Osteoblast (primary cell): ENCODE data around the gene MRPL43. TPM values are rescaled to one million over a fixed set of nuclear protein-coding genes. Genes with fewer than 3 reads are reported as not detected.

ENCODE experiments used
- DNase-seq: peaks from one replicate; pipeline ENCODE4 v3.0.0; 2011; ENCODE audit warnings: low spot score, mixed read lengths; ENCODE audit not compliant: insufficient read length; ENCODE audit errors: missing footprints
- H2AFZ ChIP-seq: 2 replicates; pipeline ENCODE4 v1.6.0; 2011; ENCODE audit warnings: mild to moderate bottlenecking, low read length
- H3K27ac ChIP-seq: 2 replicates; pipeline ENCODE4 v1.5.1; 2011; ENCODE audit warnings: mild to moderate bottlenecking, low read depth, low read length, moderate library complexity
- H3K27me3 ChIP-seq: 2 replicates; pipeline ENCODE4 v1.6.0; 2012; ENCODE audit warnings: mild to moderate bottlenecking, control low read depth, inconsistent platforms, low read length, moderate library complexity; ENCODE audit not compliant: insufficient read depth
- H3K36me3 ChIP-seq: 2 replicates; pipeline ENCODE4 v1.5.1; 2011; ENCODE audit warnings: mild to moderate bottlenecking, low read length, control low read depth, moderate library complexity; ENCODE audit not compliant: insufficient read depth
- H3K4me1 ChIP-seq: 2 replicates; pipeline ENCODE4 v1.5.1; 2011; ENCODE audit warnings: mild to moderate bottlenecking, low read length, control low read depth, moderate library complexity; ENCODE audit not compliant: insufficient read depth
- H3K4me2 ChIP-seq: 2 replicates; pipeline ENCODE4 v1.6.0; 2011; ENCODE audit warnings: mild to moderate bottlenecking, low read length; ENCODE audit not compliant: insufficient read depth
- H3K4me3 ChIP-seq: fragments of 200-600 bp; sonication (generic); 3 replicates; pipeline ENCODE4 v1.5.1; 2012; ENCODE audit warnings: mild to moderate bottlenecking, low read length, inconsistent platforms; ENCODE audit not compliant: insufficient read depth
- H3K79me2 ChIP-seq: 2 replicates; pipeline ENCODE4 v1.6.0; 2012; ENCODE audit warnings: mild to moderate bottlenecking, low read length, control low read depth, inconsistent platforms; ENCODE audit not compliant: insufficient read depth
- H3K9me3 ChIP-seq: 2 replicates; pipeline ENCODE4 v1.5.1; 2011; ENCODE audit warnings: low read depth, low read length, control low read depth
- H4K20me1 ChIP-seq: 2 replicates; pipeline ENCODE4 v1.6.0; 2012; ENCODE audit warnings: mild to moderate bottlenecking, low read length, control low read depth; ENCODE audit not compliant: insufficient read depth
- CTCF ChIP-seq: IDR thresholded peaks from 2 replicates; pipeline ENCODE4 v1.5.1; 2011; ENCODE audit warnings: mild to moderate bottlenecking, low read depth, low read length, moderate library complexity; ENCODE audit errors: extremely low read depth
- small RNA-seq: library from RNA; depleted of rRNA; stranded (forward); fragments of <200 nt; gene quantifications from one replicate; pipeline ENCODE3, GENCODE V24; 2012
- total RNA-seq: library from RNA; depleted of rRNA; stranded (reverse); fragments of >200 nt; gene quantifications from 2 replicates; pipeline ENCODE4 v1.2.3, GENCODE V29; 2012

Gene MRPL43
- total RNA-seq, 1 donor = 48.5 TPM

- no peak for DNase-seq
- H3K36me3 ChIP-seq = peaks cover 57% of the 10 kb centered on the region
- H3K4me2 ChIP-seq = no peak overlapping the region
- H3K79me2 ChIP-seq = no peaks in the 10 kb centered on the region
- no peak overlapping the region for H3K4me3 ChIP-seq
- no peaks in the 10 kb centered on the region for H4K20me1 ChIP-seq
- no peaks in the 10 kb centered on the region for H3K27me3 ChIP-seq
- no peak overlapping the region for H3K27ac ChIP-seq
- no peaks in the 10 kb centered on the region for H3K4me1 ChIP-seq
- no peaks in the 10 kb centered on the region for H3K9me3 ChIP-seq
- H2AFZ ChIP-seq = no peak overlapping the region
- TF ChIP-seq CTCF = no peak
These were observed 47.4 kb downstream of the MRPL43 start for GRCh38 chr10:100939763-100940344.

Small RNAs within 50 kb of the gene (small RNA-seq; reads per million reads assigned to genes)
- not detected for gene MIR608

Other genes starting within 250 kb of the MRPL43 start
- gene PAX2, start 241.9 kb downstream of the MRPL43 start, total RNA-seq = not detected in 2 replicates
- 39.1 and 43.0 TPM in 2 replicates for gene SLF2, start 74.5 kb downstream of the MRPL43 start, total RNA-seq
- under 0.01 and 0.29 TPM in 2 replicates for gene SEMA4G, start 18.0 kb downstream of the MRPL43 start, total RNA-seq
- 3.2 and 3.3 TPM in 2 replicates for gene TWNK, start within 50 bp of the MRPL43 start, total RNA-seq
- 117 and 127 TPM in 2 replicates for gene LZTS2, start 12.3 kb upstream of the MRPL43 start, total RNA-seq
- 0.72 and 1.2 TPM in 2 replicates for gene PDZD7, start 43.6 kb upstream of the MRPL43 start, total RNA-seq
- gene SFXN3, start 43.7 kb upstream of the MRPL43 start, total RNA-seq = 103 and 106 TPM in 2 replicates
- 26.4 and 30.1 TPM in 2 replicates for gene KAZALD1, start 74.5 kb upstream of the MRPL43 start, total RNA-seq
- not detected in 2 replicates for gene TLX1, start 143.8 kb upstream of the MRPL43 start, total RNA-seq
- gene LBX1, start 242.0 kb upstream of the MRPL43 start, total RNA-seq = not detected in 2 replicates